ENCODE results near the gene SLC7A1.

DNA sequence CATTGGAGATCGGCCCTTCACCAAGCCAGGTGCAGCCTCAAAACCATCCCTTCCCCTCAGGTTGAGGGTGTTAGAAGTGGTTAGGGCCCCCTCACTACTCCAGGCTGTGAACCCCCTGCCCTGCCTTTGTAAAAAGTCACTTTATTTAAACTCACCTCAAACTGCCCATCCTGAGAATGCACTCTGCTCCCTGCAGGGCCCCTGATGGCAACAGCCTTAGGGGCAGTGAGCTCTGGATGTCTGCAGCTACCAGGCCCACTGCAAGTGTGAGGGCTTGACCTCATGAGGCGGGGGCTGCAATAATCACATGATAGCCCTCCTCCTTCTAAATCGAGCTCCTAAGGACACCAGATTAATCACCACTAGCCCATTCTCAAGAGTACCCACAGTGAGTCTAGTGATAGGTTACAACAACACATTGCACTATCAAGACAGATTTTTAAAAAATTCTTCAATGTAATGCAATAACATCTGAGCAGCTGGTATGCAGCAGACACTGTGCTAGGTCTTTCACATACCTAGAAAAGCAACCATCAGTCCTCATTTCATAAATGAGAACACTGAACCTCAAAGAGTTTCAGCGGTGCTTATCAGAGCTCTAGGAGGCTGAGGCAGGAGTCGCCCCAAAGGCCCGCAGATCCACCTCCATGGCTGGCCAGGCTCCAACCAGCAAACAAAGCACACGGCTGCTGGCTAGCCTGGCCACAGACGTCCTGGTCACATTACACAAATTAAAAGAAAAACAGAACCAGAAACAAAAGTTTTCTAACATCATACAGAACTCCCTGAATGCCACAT lies 26.0 kb downstream of the SLC7A1 start:
- no peak for TF ChIP-seq ZNF121 (CRISPR knock-in tag; IDR thresholded peaks at IDR 0.05)
- no peak for TF ChIP-seq NR2C2 (CRISPR knock-in tag; IDR thresholded peaks at IDR 0.05; ENCODE audit: borderline replicate concordance)
- no peak for TF ChIP-seq MAFG (CRISPR knock-in tag; IDR thresholded peaks at IDR 0.05)
